ENCODE data around the gene DTWD1.

Gene DTWD1

DNA sequence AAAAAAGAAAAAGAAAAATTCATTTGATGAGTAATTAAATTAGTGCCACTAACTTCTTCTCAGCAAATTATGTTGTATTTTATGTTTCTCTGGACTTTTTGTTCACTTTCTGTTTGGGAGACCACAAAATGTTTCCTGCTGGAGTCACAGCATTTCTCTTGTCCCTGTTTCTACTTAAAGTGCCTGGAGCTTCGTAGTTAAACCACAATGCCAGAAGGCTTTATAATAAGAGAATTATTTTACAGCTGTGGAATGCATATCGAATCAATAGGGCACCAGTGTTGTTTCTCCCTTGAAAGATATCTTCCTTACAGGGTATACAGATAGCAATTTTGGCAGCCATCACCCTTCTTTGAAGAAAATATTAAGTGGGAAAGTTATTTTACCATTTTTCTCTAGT is 3.2 kb downstream of the DTWD1 start:
- TF ChIP-seq, protein P1, sequence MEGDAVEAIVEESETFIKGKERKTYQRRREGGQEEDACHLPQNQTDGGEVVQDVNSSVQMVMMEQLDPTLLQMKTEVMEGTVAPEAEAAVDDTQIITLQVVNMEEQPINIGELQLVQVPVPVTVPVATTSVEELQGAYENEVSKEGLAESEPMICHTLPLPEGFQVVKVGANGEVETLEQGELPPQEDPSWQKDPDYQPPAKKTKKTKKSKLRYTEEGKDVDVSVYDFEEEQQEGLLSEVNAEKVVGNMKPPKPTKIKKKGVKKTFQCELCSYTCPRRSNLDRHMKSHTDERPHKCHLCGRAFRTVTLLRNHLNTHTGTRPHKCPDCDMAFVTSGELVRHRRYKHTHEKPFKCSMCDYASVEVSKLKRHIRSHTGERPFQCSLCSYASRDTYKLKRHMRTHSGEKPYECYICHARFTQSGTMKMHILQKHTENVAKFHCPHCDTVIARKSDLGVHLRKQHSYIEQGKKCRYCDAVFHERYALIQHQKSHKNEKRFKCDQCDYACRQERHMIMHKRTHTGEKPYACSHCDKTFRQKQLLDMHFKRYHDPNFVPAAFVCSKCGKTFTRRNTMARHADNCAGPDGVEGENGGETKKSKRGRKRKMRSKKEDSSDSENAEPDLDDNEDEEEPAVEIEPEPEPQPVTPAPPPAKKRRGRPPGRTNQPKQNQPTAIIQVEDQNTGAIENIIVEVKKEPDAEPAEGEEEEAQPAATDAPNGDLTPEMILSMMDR (conservative IDR thresholded peaks at IDR 0.05; ENCODE audit: low read length) = no peak
- H3K4me3 ChIP-seq (ENCODE audit: low read length) = peak overlapping the region; percentile 48
- peak; percentile 96 for DNase-seq (ENCODE audit: low read depth)

DNA sequence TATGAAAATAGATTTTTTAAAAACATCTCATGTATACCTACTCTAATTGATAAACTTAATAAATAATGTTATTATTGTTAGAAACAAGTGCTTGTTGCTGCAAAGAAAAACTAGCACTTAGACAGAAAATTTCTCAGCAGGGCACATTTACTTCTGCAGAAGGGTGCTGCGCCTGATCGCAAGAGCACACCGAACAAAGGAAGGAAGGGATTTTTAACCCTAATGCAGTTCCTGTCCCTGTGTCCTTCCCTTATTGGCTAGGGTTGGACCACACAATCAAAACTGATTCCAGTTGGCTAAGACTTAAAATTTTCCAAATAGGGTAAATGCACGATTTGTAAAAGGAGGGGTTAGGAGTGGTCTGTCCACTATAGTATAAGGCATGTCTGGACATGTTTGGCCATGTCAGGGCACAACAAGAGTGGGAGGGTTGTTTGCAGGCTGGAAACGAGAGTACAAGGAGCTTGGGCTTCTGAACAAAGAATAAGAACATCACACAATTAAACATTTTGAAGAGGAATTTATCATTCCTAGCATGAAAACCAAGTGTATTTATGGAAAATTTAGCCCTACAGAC is 4.7 kb downstream of the DTWD1 start:
- TF ChIP-seq, protein P1 (conservative IDR thresholded peaks at IDR 0.05; ENCODE audit: low read length) = no peak
- no peak for DNase-seq (ENCODE audit: low read depth)
- H3K4me3 ChIP-seq (ENCODE audit: low read length) = no peak overlapping the region

DNA sequence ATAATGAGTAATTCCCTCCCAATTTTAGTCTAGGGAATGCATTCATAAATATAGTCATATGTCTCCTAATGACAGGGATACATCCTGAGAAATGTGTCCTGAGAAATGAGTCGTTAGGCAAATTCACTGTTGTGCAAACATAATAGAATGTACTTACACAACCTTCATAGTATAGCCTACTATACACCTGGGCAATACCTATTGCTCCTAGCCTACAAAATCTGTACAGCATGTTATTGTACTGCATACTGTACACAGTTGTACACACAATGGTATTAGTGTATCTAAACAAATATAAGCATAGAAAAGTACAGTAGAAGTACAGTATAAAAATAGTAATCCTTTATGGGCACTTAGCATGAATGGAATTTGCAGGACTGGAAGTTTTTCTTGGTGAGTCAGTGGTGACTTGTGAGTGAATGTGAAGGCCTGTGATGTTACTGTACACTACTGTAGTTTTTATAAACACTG is 6.6 kb downstream of the DTWD1 start:
- DNase-seq (ENCODE audit: low read depth) = peak; percentile 93
- TF ChIP-seq, protein P1 (conservative IDR thresholded peaks at IDR 0.05; ENCODE audit: low read length) = no peak

DNA sequence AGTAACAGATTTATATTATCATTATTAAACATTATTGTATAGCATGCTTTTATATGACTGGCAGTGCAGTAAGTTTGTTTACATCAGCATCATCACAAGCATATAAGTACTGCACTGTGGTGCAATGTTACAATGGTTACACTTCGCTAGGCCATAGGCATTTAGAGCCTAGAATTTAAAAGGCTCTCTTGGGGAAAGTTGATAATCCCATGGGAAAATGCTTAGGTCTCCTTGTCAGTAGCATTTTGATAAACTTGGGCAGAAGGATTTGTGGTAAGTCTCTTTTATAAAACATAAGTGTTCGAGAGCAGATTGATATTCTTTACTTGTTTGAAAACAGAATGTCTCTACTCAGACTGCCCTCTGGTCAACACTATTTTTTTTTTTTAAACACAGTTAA is 7.5 kb downstream of the DTWD1 start:
- TF ChIP-seq, protein P1 (conservative IDR thresholded peaks at IDR 0.05; ENCODE audit: low read length) = no peak
- H3K4me3 ChIP-seq (ENCODE audit: low read length) = no peak overlapping the region
- DNase-seq (ENCODE audit: low read depth) = no peak

More for the DNA sequence above, 6.6 kb downstream of the DTWD1 start:
- no peak overlapping the region for H3K4me3 ChIP-seq (ENCODE audit: low read length)

DNA sequence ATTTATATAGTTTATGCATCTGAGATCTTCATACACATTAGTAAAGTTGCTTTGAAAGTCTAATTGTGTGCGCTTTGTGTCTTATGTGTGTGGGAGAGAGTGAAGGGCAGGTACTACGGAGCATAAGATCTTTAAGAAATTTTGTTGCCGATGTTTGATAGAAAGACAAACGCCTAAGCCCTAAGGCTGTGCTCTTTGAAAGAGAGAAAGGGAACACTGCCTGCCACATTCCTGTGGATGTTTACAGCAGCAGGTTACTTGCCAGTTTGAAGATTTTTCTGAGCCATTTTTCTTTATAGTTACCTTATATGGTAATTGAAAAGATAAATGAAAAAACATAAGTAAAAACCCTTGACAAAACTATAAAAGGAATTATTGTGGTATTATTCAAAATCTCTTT is 17.0 kb downstream of the DTWD1 start:
- no peak overlapping the region for H3K4me3 ChIP-seq (ENCODE audit: low read length)
- TF ChIP-seq, protein P1 (conservative IDR thresholded peaks at IDR 0.05; ENCODE audit: low read length) = no peak
- DNase-seq (ENCODE audit: low read depth) = no peak

DNA sequence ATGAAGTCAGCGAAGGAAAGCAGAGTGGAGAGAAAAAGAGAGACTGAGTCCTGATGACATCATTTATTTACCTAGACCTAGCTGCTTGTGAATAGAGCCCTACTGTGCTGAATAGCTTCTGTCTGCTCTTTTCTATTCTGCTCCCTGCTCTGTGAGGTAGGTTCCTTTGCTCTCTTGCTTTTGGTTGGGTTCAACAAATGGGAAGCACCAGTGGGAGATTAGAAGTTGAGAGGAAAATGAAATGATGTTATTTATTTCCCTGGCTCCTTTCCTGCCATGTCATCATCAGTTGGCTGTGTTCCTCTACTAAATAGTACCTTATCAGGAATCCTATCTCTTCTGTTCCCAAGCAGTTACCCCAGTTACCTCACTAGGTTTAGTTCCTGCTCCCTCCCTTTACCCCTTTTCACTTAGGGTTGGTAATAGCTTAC is 23.5 kb downstream of the DTWD1 start:
- TF ChIP-seq, protein P1 (conservative IDR thresholded peaks at IDR 0.05; ENCODE audit: low read length) = no peak
- DNase-seq (ENCODE audit: low read depth) = no peak
- no peak overlapping the region for H3K4me3 ChIP-seq (ENCODE audit: low read length)

DNA sequence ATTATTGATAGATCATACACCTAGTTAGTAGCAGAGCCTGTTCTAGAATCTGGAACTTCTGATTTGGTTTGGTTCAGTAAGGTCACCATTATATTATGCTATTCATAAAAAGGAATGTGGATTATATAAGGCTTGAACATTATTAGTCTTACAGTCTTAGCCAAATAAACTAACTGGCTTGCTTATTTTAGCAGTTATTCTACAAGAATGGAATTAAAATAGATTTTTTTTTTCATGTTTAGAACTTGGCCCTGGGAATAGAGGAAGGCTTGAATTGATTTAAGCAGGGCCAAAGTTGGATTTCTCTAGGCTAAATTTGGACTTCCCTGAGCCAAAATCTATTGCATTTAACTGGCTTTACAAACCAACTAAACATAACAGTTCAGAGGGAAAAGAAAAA is 24.4 kb downstream of the DTWD1 start:
- TF ChIP-seq, protein P1 (conservative IDR thresholded peaks at IDR 0.05; ENCODE audit: low read length) = no peak
- no peak overlapping the region for H3K4me3 ChIP-seq (ENCODE audit: low read length)
- DNase-seq (ENCODE audit: low read depth) = no peak
